PC-3 (cell line): ENCODE data around the gene ANTXR1. TPM values are rescaled to one million over a fixed set of nuclear protein-coding genes. Genes with fewer than 3 reads are reported as not detected.

Experiments
- ATAC-seq: fragments of 200-7000 bp; cut with Tn5 transposase; 2 replicates; pipeline ENCODE4 v1.9.1; 2020; ENCODE audit warnings: mild to moderate bottlenecking, moderate library complexity
- BruUV-seq: library from RNA; stranded (reverse); fragments of 400-500 nt; replicated peaks from 2 replicates; lab custom pipeline; 2021; lab: Mats Ljungman, UMichigan
- CTCF ChIA-PET: fragments of 300-600 bp; sonication (Branson Sonifier 250); formaldehyde crosslinking; loops from one replicate; lab custom pipeline; 2022; ENCODE audit warnings: antibody characterized with exemption; lab: Charles Lee
- POLR2A ChIA-PET: fragments of 300-600 bp; sonication (Branson Sonifier 250); formaldehyde crosslinking; loops from one replicate; lab custom pipeline; 2022; ENCODE audit warnings: antibody characterized with exemption; ENCODE audit not compliant: unreplicated experiment; lab: Charles Lee
- DNase-seq: peaks from one replicate; pipeline ENCODE4 v3.0.0-alpha.2; 2015
- H2AFZ ChIP-seq: fragments of 300-600 bp; sonication (generic); 2 replicates; pipeline ENCODE4 v1.6.0; 2016; ENCODE audit warnings: antibody characterized with exemption, low read length
- H3F3A ChIP-seq: fragments of 300-600 bp; sonication (generic); one replicate; pipeline ENCODE4 v1.6.0; 2017; ENCODE audit warnings: antibody characterized with exemption, low read length, control low read depth, mild to moderate bottlenecking; ENCODE audit not compliant: unreplicated experiment
- H3K27ac ChIP-seq: fragments of 300-600 bp; sonication (generic); 2 replicates; pipeline ENCODE4 v1.5.1; 2016; ENCODE audit warnings: mild to moderate bottlenecking, low read length
- H3K27me3 ChIP-seq: fragments of 300-600 bp; sonication (generic); 2 replicates; pipeline ENCODE4 v1.6.1; 2016; ENCODE audit warnings: low read length, mixed read lengths
- H3K36me3 ChIP-seq: fragments of 300-600 bp; sonication (generic); 2 replicates; pipeline ENCODE4 v1.6.1; 2016; ENCODE audit warnings: low read depth, mixed run types, low read length, mixed read lengths
- H3K4me1 ChIP-seq: fragments of 300-600 bp; sonication (generic); 2 replicates; pipeline ENCODE4 v1.5.1; 2016; ENCODE audit warnings: low read length; ENCODE audit not compliant: insufficient read depth
- H3K4me2 ChIP-seq: fragments of 300-600 bp; sonication (generic); 2 replicates; pipeline ENCODE4 v1.6.0; 2016; ENCODE audit warnings: low read length
- H3K4me3 ChIP-seq: fragments of 300-600 bp; sonication (generic); 2 replicates; pipeline ENCODE4 v1.5.1; 2016; ENCODE audit warnings: mild to moderate bottlenecking, low read length, mixed read lengths
- H3K79me2 ChIP-seq: fragments of 300-600 bp; sonication (generic); 2 replicates; pipeline ENCODE4 v1.6.1; 2017; ENCODE audit warnings: low read length, mixed read lengths
- H3K9ac ChIP-seq: fragments of 300-600 bp; sonication (generic); 2 replicates; pipeline ENCODE4 v1.6.0; 2016; ENCODE audit warnings: mild to moderate bottlenecking, low read length
- H3K9me2 ChIP-seq: fragments of 300-600 bp; sonication (generic); replicated peaks from 2 replicates; pipeline ENCODE4 v1.6.1; 2016; ENCODE audit warnings: mixed run types, low read length, mixed read lengths
- H3K9me3 ChIP-seq: fragments of 300-600 bp; sonication (generic); 2 replicates; pipeline ENCODE4 v1.6.1; 2016; ENCODE audit warnings: low read length, mixed read lengths
- H4K20me1 ChIP-seq: fragments of 300-600 bp; sonication (generic); 2 replicates; pipeline ENCODE4 v1.6.1; 2016; ENCODE audit warnings: low read length, mixed read lengths
- EZH2 ChIP-seq: fragments of 300-600 bp; sonication (generic); IDR thresholded peaks from one replicate; pipeline ENCODE4 v1.6.1; 2017; ENCODE audit warnings: antibody characterized with exemption, mild to moderate bottlenecking, low read length; ENCODE audit not compliant: unreplicated experiment
- EZH2phosphoT487 ChIP-seq: fragments of 300-600 bp; sonication (generic); IDR thresholded peaks from 2 replicates; pipeline ENCODE4 v1.6.1; 2018; ENCODE audit warnings: mild to moderate bottlenecking, antibody characterized with exemption, low read length, borderline replicate concordance
- intact Hi-C: fragments of 100-400 bp; cut with micrococcal nuclease; formaldehyde crosslinking; loops from 2 replicates; pipeline ENCODE4 v1.9.0; 2023
- total RNA-seq: library from RNA; depleted of rRNA; stranded (reverse); fragments of >200 nt; gene quantifications from 2 replicates; pipeline ENCODE4 v1.2.3, GENCODE V29; 2014
- TF ChIP-seq, protein P1 (sequence below): fragments of 300-600 bp; sonication (generic); conservative IDR thresholded peaks from 2 replicates; pipeline ENCODE4 v1.5.1; 2017; ENCODE audit warnings: antibody characterized with exemption, low read depth, mild to moderate bottlenecking, low read length

Gene ANTXR1
- total RNA-seq, 1 experiment from 2014 or later = 31.2 TPM

DNA sequence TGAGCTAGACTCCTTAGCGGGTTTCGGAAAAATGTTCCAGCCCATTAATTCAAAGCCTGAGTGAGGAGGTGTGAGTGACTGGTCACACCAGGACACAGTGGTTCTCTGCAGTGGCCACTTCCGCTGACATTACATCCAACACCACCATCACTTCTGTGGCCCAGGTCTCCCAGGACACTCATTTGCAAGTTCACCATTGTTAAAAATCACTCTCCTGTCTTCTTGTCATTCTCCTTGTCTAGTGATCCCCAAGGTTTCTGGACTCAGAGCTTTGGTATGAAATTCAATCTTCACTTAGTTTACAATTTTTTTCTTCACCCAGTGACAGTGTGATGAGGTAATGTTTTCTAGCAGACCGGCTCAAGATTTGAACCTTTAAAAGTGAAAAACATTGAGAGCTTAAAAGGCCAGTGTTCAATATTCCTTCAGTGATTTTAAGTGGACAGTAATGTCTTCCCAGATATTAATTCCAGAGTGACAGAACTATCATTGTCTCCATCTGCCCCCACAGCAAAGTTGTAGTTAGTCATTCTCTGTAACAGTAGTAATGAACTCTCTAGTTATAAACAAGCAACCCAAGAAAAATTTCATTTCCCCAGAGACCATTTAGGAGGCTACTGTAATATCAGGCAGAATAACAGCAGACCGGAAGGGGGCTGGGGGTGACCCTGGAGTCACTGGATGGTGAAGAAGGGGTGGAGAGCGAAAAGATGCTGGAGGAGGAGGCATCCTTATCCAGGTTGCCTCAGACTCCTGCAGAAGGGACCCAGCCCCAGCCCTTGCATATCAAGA is 209.2 kb downstream of the ANTXR1 start:
- no peak overlapping the region for H3K4me2 ChIP-seq
- H3K9me3 ChIP-seq = no peaks in the 10 kb centered on the region
- no peaks in the 10 kb centered on the region for H3K9me2 ChIP-seq
- H2AFZ ChIP-seq = no peak overlapping the region
- no peak overlapping the region for H3K9ac ChIP-seq
- peaks cover 10% of the 10 kb centered on the region; the same call in 1 of the 2 replicates for H3K4me1 ChIP-seq
- no peaks in the 10 kb centered on the region; the same call in 1 of the 2 replicates for H3K36me3 ChIP-seq
- H3K4me3 ChIP-seq = no peak overlapping the region
- POLR2A ChIA-PET = interaction anchor here (0.6 kb wide), 1 partner anchor 105 kb away, joined by 5 read pairs; no protein-coding TSS in a partner anchor
- no peaks in the 10 kb centered on the region for H3K27me3 ChIP-seq
- no peaks in the 10 kb centered on the region for H4K20me1 ChIP-seq
- TF ChIP-seq EZH2phosphoT487 (no peak), EZH2 (no peak)
- TF ChIP-seq, protein P1, sequence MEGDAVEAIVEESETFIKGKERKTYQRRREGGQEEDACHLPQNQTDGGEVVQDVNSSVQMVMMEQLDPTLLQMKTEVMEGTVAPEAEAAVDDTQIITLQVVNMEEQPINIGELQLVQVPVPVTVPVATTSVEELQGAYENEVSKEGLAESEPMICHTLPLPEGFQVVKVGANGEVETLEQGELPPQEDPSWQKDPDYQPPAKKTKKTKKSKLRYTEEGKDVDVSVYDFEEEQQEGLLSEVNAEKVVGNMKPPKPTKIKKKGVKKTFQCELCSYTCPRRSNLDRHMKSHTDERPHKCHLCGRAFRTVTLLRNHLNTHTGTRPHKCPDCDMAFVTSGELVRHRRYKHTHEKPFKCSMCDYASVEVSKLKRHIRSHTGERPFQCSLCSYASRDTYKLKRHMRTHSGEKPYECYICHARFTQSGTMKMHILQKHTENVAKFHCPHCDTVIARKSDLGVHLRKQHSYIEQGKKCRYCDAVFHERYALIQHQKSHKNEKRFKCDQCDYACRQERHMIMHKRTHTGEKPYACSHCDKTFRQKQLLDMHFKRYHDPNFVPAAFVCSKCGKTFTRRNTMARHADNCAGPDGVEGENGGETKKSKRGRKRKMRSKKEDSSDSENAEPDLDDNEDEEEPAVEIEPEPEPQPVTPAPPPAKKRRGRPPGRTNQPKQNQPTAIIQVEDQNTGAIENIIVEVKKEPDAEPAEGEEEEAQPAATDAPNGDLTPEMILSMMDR = no peak
- ATAC-seq (no peak), DNase-seq (no peak)
- intact Hi-C loops = no loop called here
- CTCF ChIA-PET = no interaction called here
- H3K27ac ChIP-seq = no peak overlapping the region
- no peaks in the 10 kb centered on the region for H3K79me2 ChIP-seq
- no peaks in the 10 kb centered on the region for H3F3A ChIP-seq
- BruUV-seq = no TSS peak

DNA sequence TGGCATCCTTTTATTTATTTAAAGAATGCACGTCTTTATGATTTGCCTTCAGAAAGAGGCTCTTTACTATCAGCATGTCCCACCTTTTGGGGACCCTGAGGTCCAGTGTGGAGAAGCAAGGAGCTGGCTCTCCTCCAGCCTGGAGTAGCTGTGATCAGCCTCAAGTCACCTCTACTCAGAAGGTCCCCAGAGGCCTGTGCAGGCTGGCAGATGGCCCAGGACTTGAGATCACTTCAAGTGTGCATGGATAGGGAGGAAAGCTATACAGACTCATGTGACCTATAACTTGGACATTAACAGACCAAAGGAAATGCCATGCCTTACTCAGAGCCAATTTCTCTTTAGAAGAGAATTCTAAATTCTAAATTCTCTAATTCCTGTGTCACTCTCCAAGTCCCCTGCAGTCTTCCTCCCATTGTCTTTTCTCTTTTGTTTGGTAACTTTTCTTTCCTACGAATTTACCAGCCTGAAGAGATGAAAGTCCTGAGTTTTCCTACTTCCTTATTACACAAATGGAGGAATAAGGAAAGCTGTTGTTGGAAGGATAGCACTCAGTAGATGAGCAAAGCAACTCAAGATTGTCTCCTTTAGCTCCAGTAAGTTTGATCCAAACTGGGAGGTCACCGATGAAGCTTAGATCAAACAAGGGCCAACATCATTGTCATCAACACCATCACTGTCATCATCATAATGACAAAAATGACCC is 210.1 kb downstream of the ANTXR1 start:
- no TSS peak for BruUV-seq
- no peaks in the 10 kb centered on the region for H3K27me3 ChIP-seq
- H3K79me2 ChIP-seq = no peaks in the 10 kb centered on the region
- H3F3A ChIP-seq = no peaks in the 10 kb centered on the region
- H3K27ac ChIP-seq = no peak overlapping the region
- peaks cover 10% of the 10 kb centered on the region; the same call in 1 of the 2 replicates for H3K4me1 ChIP-seq
- H3K9me2 ChIP-seq = no peaks in the 10 kb centered on the region
- H4K20me1 ChIP-seq = no peaks in the 10 kb centered on the region
- H3K4me2 ChIP-seq = no peak overlapping the region
- DNase-seq (no peak), ATAC-seq (no peak)
- no peak overlapping the region for H3K9ac ChIP-seq
- H2AFZ ChIP-seq = no peak overlapping the region
- ChIA-PET CTCF (no interaction called here), POLR2A (no interaction called here)
- TF ChIP-seq EZH2phosphoT487 (no peak), EZH2 (no peak)
- TF ChIP-seq, protein P1 = no peak
- H3K9me3 ChIP-seq = no peaks in the 10 kb centered on the region
- no peaks in the 10 kb centered on the region for H3K36me3 ChIP-seq
- H3K4me3 ChIP-seq = no peak overlapping the region
- intact Hi-C loops = no loop called here
